ENCODE measurements around the gene ZDHHC7.

The ZDHHC7 gene

GRCh38 chr16:85018529-85019236 is 7.3 kb upstream of the ZDHHC7 start:
- no peak for DNase-seq (ENCODE audit: low read depth)

- no peak for DNase-seq (ENCODE audit: low read depth)
Measured at GRCh38 chr16:85017633-85018032, 6.3 kb upstream of the ZDHHC7 start.

- peak; percentile 3 for DNase-seq (ENCODE audit: low read depth)
Measured at GRCh38 chr16:85017151-85017550, 5.8 kb upstream of the ZDHHC7 start.

GRCh38 chr16:85015481-85016187 is 4.3 kb upstream of the ZDHHC7 start:
- no peak for DNase-seq (ENCODE audit: low read depth)

- no peak for DNase-seq (ENCODE audit: low read depth)
Measured at GRCh38 chr16:85014311-85014710, 3.0 kb upstream of the ZDHHC7 start.

- no peak for DNase-seq (ENCODE audit: low read depth)
Measured at GRCh38 chr16:85011846-85012284, 530 bp upstream of the ZDHHC7 start.

- DNase-seq (ENCODE audit: low read depth), result no peak
Measured at GRCh38 chr16:85010446-85010930, 847 bp downstream of the ZDHHC7 start.

GRCh38 chr16:85008271-85008670 is 3.1 kb downstream of the ZDHHC7 start:
- no peak for DNase-seq (ENCODE audit: low read depth)

GRCh38 chr16:85007496-85008214 is 3.7 kb downstream of the ZDHHC7 start:
- DNase-seq (ENCODE audit: low read depth), result no peak

GRCh38 chr16:85006639-85007038 is 4.7 kb downstream of the ZDHHC7 start:
- DNase-seq (ENCODE audit: low read depth), result no peak

GRCh38 chr16:85005285-85006069 is 5.9 kb downstream of the ZDHHC7 start:
- DNase-seq (ENCODE audit: low read depth), result no peak

GRCh38 chr16:85004587-85005205 is 6.6 kb downstream of the ZDHHC7 start:
- DNase-seq (ENCODE audit: low read depth), result no peak

- DNase-seq (ENCODE audit: low read depth), result no peak
Measured at GRCh38 chr16:85003725-85004586, 7.4 kb downstream of the ZDHHC7 start.

GRCh38 chr16:85003076-85003475 is 8.3 kb downstream of the ZDHHC7 start:
- DNase-seq (ENCODE audit: low read depth), result no peak

GRCh38 chr16:85002608-85003007 is 8.7 kb downstream of the ZDHHC7 start:
- no peak for DNase-seq (ENCODE audit: low read depth)

GRCh38 chr16:85002099-85002541 is 9.2 kb downstream of the ZDHHC7 start:
- no peak for DNase-seq (ENCODE audit: low read depth)

GRCh38 chr16:84999857-85000480 is 11.4 kb downstream of the ZDHHC7 start:
- no peak for DNase-seq (ENCODE audit: low read depth)

- DNase-seq (ENCODE audit: low read depth), result no peak
Measured at GRCh38 chr16:84999200-84999599, 12.1 kb downstream of the ZDHHC7 start.

GRCh38 chr16:84996365-84996764 is 15.0 kb downstream of the ZDHHC7 start:
- DNase-seq (ENCODE audit: low read depth), result no peak

GRCh38 chr16:84995663-84996062 is 15.7 kb downstream of the ZDHHC7 start:
- DNase-seq (ENCODE audit: low read depth), result no peak
